Heart left ventricle (tissue), 16 donors: Measurements from ENCODE around the gene FILIP1. TPM values are rescaled to one million over a fixed set of nuclear protein-coding genes. Genes with fewer than 3 reads are reported as not detected.

Source experiments
- ATAC-seq, 4 donors: fragments of 200-7000 bp; cut with Tn5 transposase; one replicate each; pipeline ENCODE4 v1.9.1; 2020 to 2022; ENCODE audit warnings: moderate library complexity in 4 of 4, mild to moderate bottlenecking in 3 of 4, moderate number of reproducible peaks in 1 of 4
- DNase-seq, 5 donors: peaks; one replicate each; pipeline ENCODE4 v3.0.0-alpha.2; 2020
- H3K27ac ChIP-seq, 12 donors: fragments of 200-600 bp; sonication (generic) in 4 of 12; one replicate each; pipeline versions ENCODE4 v1.5.0 to v1.8.0; 2016 to 2022; ENCODE audit warnings: mild to moderate bottlenecking in 2 of 12
- H3K27me3 ChIP-seq, 9 donors: fragments of 200-600 bp; sonication (generic) in 2 of 9; one replicate each; pipeline versions ENCODE4 v1.5.1 to v1.8.0; 2016 to 2022; ENCODE audit warnings: mild to moderate bottlenecking in 3 of 9
- H3K36me3 ChIP-seq, 9 donors: fragments of 200-600 bp; sonication (generic) in 2 of 9; one replicate each; pipeline versions ENCODE4 v1.5.0 to v1.8.0; 2018 to 2022; ENCODE audit warnings: mild to moderate bottlenecking in 2 of 9
- H3K4me1 ChIP-seq, 12 donors: fragments of 200-600 bp; sonication (generic) in 4 of 12; one replicate each; pipeline versions ENCODE4 v1.5.0 to v1.8.0; 2016 to 2022; ENCODE audit warnings: mild to moderate bottlenecking in 3 of 12
- H3K4me3 ChIP-seq, 12 donors: fragments of 200-600 bp; sonication (generic) in 4 of 12; one replicate each; pipeline versions ENCODE4 v1.5.0 to v1.8.0; 2017 to 2022; ENCODE audit warnings: mild to moderate bottlenecking in 9 of 12, moderate library complexity in 4 of 12
- H3K9me3 ChIP-seq, 12 donors: fragments of 200-600 bp; sonication (generic) in 4 of 12; one replicate each; pipeline versions ENCODE4 v1.5.0 to v1.8.0; 2016 to 2022; ENCODE audit warnings: mild to moderate bottlenecking in 1 of 12
- POLR2A ChIP-seq, 2 donors: fragments of 450-650 bp; IDR thresholded peaks; one replicate each; pipeline ENCODE4 v1.6.1; 2017; ENCODE audit warnings: antibody characterized with exemption in 2 of 2, mild to moderate bottlenecking in 2 of 2, moderate library complexity in 2 of 2
- WGBS, 4 donors: extraction: QIAGEN DNeasy Blood & Tissue Kit in 2 of 4; methylation state at CpG; one replicate each; pipeline versions ENCODE4 v1.1.5 to v1.1.7; 2013 to 2018; 5-methylcytosine and 5-hydroxymethylcytosine counted together
- intact Hi-C, 10 donors: fragments of 100-400 bp; cut with DNase I; formaldehyde crosslinking; loops; one replicate each; pipeline versions ENCODE4 v1.11.1 to v1.14.2; 2022
- polyA plus RNA-seq, 2 donors: library from polyadenylated mRNA; stranded (reverse); fragments of 200-250 nt; gene quantifications; one replicate each; pipeline ENCODE4 v1.2.3, GENCODE V29; 2013
- total RNA-seq, 9 donors: library from RNA; depleted of rRNA in 2 of 9; stranded (reverse); fragments of >200 nt in 2 of 9; fragmentation: NEBNext Ultra II Directional in 3 of 9; extraction: Animal tissue kit (Norgen Biotek cat#: 25700) in 3 of 9; gene quantifications; one replicate each; pipeline versions ENCODE4 v1.1.0 to v1.2.4, GENCODE V29; 2016 to 2023
- TF ChIP-seq, protein P1 (sequence below), 12 donors: fragments of 200-600 bp; sonication (generic) in 4 of 12; IDR thresholded peaks; one replicate each; pipeline versions ENCODE4 v1.5.0 to v1.8.0; 2018 to 2022; ENCODE audit warnings: antibody characterized with exemption in 12 of 12, mild to moderate bottlenecking in 5 of 12
- donor health status: ischemic (EF 13 %, LVEDD 7.1; RV severe dilation, severe dysfunction).
- donor health status: healthy with polysubstance abuse.
- donor health status: DM: no; HTN: yes; CAD: no.
- donor health status: DM: no; HTN: no; CAD: no.
- donor health status: ischemic (EF 25% LVEDD 6.9; RV normal size, moderate dysfunction).
- donor health status: ischemic (EF 25% LVEDD 5.7; RV mildly dilated, moderate dysfunction).
- donor health status: healthy.
- donor health status: DM: yes; HTN: yes; CAD: no.
- donor health status: ischemic (EF 35%, LVEDD 5.7; RV mildly dilated, moderate dysfunction).
- donor health status: nonischemic (EF 11% LVEDD 7.7; RV severe dilation, severe dysfunction).
- donor health status: DM: yes; HTN: yes; CAD: no.
- donor health status: PGD.
- donor health status: ischemic (EF 29% LVEDD 5.4; RV normal size, mild dysfunction).
- donor health status: nonischemic (EF 23%, LVEDD 6.1; RV moderate dilation, normal function).

The FILIP1 gene
- total and polyA plus RNA-seq, 11 donors, result 49.2 to 230 (median 158) TPM

DNA sequence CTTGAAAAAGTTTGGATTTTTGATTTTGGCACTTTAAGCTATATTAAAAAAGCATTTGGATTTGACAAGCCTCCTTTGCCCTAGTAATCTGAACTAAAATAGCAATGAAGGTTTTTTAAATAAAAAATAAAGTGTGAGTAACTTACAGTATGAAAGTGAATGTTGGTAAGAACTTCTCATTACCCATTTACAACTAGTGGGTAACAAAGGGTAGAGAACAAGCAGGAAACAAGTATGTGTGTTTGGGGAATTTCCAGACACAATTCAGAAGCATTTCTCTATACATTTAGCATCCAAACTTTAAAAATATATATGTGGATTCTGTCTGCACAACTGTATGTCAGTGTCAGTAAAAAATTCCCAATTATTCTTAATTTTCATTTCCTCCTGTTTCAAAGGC, 211.9 kb downstream of the FILIP1 start:
- H3K27ac ChIP-seq, result peak overlapping the region in 1 of 12 donors; percentile 33
- peak overlapping the region in 6 of 12 donors; percentile 1 to 92 (median 82) for H3K4me3 ChIP-seq
- no peaks in the 10 kb centered on the region for H3K36me3 ChIP-seq
- peaks cover 10 to 82% (median 60%) of the 10 kb centered on the region in 12 donors for H3K4me1 ChIP-seq
- no peaks in the 10 kb centered on the region for H3K27me3 ChIP-seq
- ATAC-seq (no peak), DNase-seq (no peak)
- TF ChIP-seq, protein P1, sequence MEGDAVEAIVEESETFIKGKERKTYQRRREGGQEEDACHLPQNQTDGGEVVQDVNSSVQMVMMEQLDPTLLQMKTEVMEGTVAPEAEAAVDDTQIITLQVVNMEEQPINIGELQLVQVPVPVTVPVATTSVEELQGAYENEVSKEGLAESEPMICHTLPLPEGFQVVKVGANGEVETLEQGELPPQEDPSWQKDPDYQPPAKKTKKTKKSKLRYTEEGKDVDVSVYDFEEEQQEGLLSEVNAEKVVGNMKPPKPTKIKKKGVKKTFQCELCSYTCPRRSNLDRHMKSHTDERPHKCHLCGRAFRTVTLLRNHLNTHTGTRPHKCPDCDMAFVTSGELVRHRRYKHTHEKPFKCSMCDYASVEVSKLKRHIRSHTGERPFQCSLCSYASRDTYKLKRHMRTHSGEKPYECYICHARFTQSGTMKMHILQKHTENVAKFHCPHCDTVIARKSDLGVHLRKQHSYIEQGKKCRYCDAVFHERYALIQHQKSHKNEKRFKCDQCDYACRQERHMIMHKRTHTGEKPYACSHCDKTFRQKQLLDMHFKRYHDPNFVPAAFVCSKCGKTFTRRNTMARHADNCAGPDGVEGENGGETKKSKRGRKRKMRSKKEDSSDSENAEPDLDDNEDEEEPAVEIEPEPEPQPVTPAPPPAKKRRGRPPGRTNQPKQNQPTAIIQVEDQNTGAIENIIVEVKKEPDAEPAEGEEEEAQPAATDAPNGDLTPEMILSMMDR (IDR thresholded peaks at IDR 0.05), result no peak
- no peak for TF ChIP-seq POLR2A (IDR thresholded peaks at IDR 0.05)
- intact Hi-C loops, result loop anchor here in 1 of 10 donors (5.0 to 10.0 kb wide), 2 partner anchors 221 to 323 kb away; partner anchors contain the start of gene SENP6
- no peaks in the 10 kb centered on the region for H3K9me3 ChIP-seq

DNA sequence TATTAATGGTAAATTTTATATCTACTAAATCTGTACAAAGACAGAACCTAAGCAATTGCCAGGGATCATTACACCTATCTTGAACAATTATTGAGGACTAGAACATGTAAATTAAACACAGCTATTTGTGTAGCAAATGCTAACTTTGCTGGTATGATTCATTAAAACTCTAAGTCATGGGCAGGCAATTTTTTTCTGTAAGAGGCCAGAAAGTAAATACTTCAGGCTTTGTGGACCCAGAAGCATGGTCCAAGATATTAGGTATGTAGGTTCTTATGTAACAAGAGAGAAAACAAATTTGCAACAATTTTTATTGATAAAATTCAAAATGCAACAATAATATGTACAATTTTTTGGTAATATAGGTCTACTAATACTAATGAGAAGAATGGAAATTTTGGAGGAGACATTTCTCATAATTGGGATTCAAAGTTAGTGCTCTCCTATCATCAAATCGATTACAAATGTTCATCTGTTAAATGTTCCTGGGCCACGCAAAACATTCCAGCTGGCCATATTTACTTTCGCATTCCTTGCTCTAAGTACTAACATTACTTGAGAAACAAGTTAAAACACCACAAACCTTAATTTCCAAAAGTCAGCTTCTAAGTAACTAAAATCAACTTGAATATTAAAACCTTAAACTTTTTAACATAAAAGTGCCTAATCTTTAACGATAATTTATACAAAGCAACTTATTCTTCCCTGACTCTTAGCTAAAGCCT, 213.3 kb downstream of the FILIP1 start:
- Histone ChIP-seq H3K36me3 (no peaks in the 10 kb centered on the region), H3K4me3 (no peak overlapping the region), H3K4me1 (peaks cover 10 to 80% (median 54%) of the 10 kb centered on the region in 12 donors), H3K27ac (no peak overlapping the region), H3K9me3 (no peaks in the 10 kb centered on the region), H3K27me3 (no peaks in the 10 kb centered on the region)
- no peak for ATAC-seq
- intact Hi-C loops, result loop anchor here in 1 of 10 donors (5.0 to 10.0 kb wide), 2 partner anchors 222 to 325 kb away; partner anchors contain the start of gene SENP6
- DNase-seq, result no peak
- TF ChIP-seq POLR2A (IDR thresholded peaks at IDR 0.05), result no peak
- TF ChIP-seq, protein P1 (IDR thresholded peaks at IDR 0.05), result no peak
- 86 to 92% (median 88%) methylated on average over 4 of the region's 4 CpGs for WGBS, 4 donors

DNA sequence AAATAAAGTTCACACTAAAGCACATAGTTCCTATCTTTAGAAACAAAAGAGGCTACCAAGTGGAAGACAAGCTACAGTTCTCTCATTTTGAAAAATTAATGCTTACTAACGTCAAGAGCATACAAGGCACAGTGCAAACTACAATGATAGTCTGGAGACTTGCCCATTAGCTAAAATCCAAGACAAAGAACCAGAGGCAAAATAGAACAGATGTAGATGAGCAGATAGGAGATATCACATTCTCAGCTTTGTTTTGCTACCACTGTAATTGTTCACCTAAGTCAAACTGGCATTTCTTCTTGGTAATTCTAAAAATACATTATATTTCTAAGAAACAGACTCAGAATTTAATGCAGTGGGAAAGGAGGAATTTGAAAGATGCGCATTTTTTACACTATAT, 214.2 kb downstream of the FILIP1 start:
- 46 to 58% (median 54%) methylated on average over 2 of the region's 2 CpGs for WGBS, 4 donors
- intact Hi-C loops, result no loop called here

DNA sequence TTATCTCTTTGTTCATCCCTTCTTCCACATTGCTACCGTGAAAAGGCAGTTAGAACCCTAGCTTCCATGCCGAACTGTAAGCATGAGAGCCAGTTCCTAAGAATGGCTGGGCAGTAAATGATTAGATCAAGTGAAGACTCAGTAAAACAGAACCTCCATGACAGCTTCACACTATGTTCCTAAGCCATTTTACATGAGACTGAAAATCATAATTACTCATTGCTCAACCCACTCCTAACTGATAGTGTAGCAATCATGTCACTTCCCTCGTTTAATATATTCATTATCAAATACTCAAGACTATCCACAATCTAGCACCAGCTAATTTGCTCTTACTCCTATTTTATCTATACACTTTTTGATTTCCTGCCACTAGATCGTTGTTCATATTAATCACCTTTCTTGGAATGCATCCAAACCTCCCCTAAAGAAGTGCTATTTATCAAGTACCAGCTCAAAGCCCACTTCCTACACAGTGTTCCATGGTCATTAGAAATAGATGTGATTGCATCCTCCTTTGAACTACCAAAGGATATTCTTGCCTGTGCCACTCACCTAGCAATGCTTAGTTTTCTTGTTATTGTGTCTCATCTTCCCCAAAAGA, 215.0 kb downstream of the FILIP1 start:
- intact Hi-C loops, result no loop called here
- H3K27ac ChIP-seq, result peak overlapping the region in 3 of 12 donors; percentile 12 to 18 (median 14)
- H3K4me3 ChIP-seq, result no peak overlapping the region
- ATAC-seq (peak in 1 of 4 donors; percentile 57), DNase-seq (no peak)
- H3K36me3 ChIP-seq, result no peaks in the 10 kb centered on the region
- H3K27me3 ChIP-seq, result no peaks in the 10 kb centered on the region
- H3K9me3 ChIP-seq, result no peaks in the 10 kb centered on the region
- TF ChIP-seq, protein P1 (IDR thresholded peaks at IDR 0.05), result no peak
- TF ChIP-seq POLR2A (IDR thresholded peaks at IDR 0.05), result no peak
- WGBS, 4 donors, result 30 to 40% (median 31%) methylated on average over 4 of the region's 4 CpGs
- H3K4me1 ChIP-seq, result peaks cover 10 to 92% (median 56%) of the 10 kb centered on the region in 12 donors

More for the DNA sequence above, 214.2 kb downstream of the FILIP1 start:
- Histone ChIP-seq H3K4me3 (no peak overlapping the region), H3K4me1 (peaks cover 10 to 86% (median 55%) of the 10 kb centered on the region in 12 donors), H3K27ac (peak overlapping the region in 1 of 12 donors; percentile 18), H3K27me3 (no peaks in the 10 kb centered on the region), H3K9me3 (no peaks in the 10 kb centered on the region), H3K36me3 (no peaks in the 10 kb centered on the region)
- DNase-seq (no peak), ATAC-seq (peak in 1 of 4 donors; percentile 27)
- TF ChIP-seq POLR2A (IDR thresholded peaks at IDR 0.05), result no peak
- TF ChIP-seq, protein P1 (IDR thresholded peaks at IDR 0.05), result no peak
